ENCODE measurements around the gene ZNF23.

The ZNF23 gene

GRCh38 chr16:71499775-71500364, 37.8 kb upstream of the ZNF23 start:
- peak; percentile 76 for TF ChIP-seq CTCF (conservative IDR thresholded peaks at IDR 0.05; ENCODE audit: low read depth)
- DNase-seq (ENCODE audit: low spot score), result peak; percentile 59
- POLR2A ChIA-PET (ENCODE audit: low non-redundant PET), result no interaction called here

GRCh38 chr16:71498031-71498430, 36.0 kb upstream of the ZNF23 start:
- ChIA-PET CTCF (no interaction called here), POLR2A (ENCODE audit: low non-redundant PET) (interaction anchor here (0.7 kb wide), 1 partner anchor 31 kb away, joined by 4 read pairs; no protein-coding TSS in a partner anchor)
- no peak for DNase-seq (ENCODE audit: low spot score)
- no peak overlapping the region for H3K27ac ChIP-seq
- no peak for TF ChIP-seq CTCF (conservative IDR thresholded peaks at IDR 0.05; ENCODE audit: low read depth)

More at GRCh38 chr16:71499775-71500364, 37.8 kb upstream of the ZNF23 start:
- CTCF ChIA-PET, result interaction anchor here (1.0 to 3.9 kb wide), 3 partner anchors 14 to 88 kb away, joined by 3 to 32 read pairs (median 9); no protein-coding TSS in a partner anchor
- H3K27ac ChIP-seq, result no peak overlapping the region

GRCh38 chr16:71493213-71493612, 31.2 kb upstream of the ZNF23 start:
- DNase-seq (ENCODE audit: low spot score), result no peak
- no peak overlapping the region for H3K27ac ChIP-seq
- POLR2A ChIA-PET (ENCODE audit: low non-redundant PET), result no interaction called here
- CTCF ChIA-PET, result no interaction called here
- TF ChIP-seq CTCF (conservative IDR thresholded peaks at IDR 0.05; ENCODE audit: low read depth), result no peak

GRCh38 chr16:71492786-71493185, 30.7 kb upstream of the ZNF23 start:
- H3K27ac ChIP-seq, result no peak overlapping the region
- CTCF ChIA-PET, result interaction anchor here (1.5 kb wide), 1 partner anchor 80 kb away, joined by 7 read pairs; no protein-coding TSS in a partner anchor
- no peak for TF ChIP-seq CTCF (conservative IDR thresholded peaks at IDR 0.05; ENCODE audit: low read depth)
- POLR2A ChIA-PET (ENCODE audit: low non-redundant PET), result no interaction called here
- DNase-seq (ENCODE audit: low spot score), result no peak

GRCh38 chr16:71491054-71491453, 29.0 kb upstream of the ZNF23 start:
- CTCF ChIA-PET, result no interaction called here
- TF ChIP-seq CTCF (conservative IDR thresholded peaks at IDR 0.05; ENCODE audit: low read depth), result no peak
- POLR2A ChIA-PET (ENCODE audit: low non-redundant PET), result no interaction called here
- no peak overlapping the region for H3K27ac ChIP-seq
- no peak for DNase-seq (ENCODE audit: low spot score)

GRCh38 chr16:71490361-71490760, 28.3 kb upstream of the ZNF23 start:
- H3K27ac ChIP-seq, result no peak overlapping the region
- TF ChIP-seq CTCF (conservative IDR thresholded peaks at IDR 0.05; ENCODE audit: low read depth), result no peak
- ChIA-PET POLR2A (ENCODE audit: low non-redundant PET) (no interaction called here), CTCF (interaction anchor here (0.8 kb wide), 1 partner anchor 78 kb away, joined by 4 read pairs; no protein-coding TSS in a partner anchor)
- DNase-seq (ENCODE audit: low spot score), result no peak
